ENCODE data around the gene PLA2G12B. TPM values are rescaled to one million over a fixed set of nuclear protein-coding genes. Genes with fewer than 3 reads are reported as not detected.
"Not testable (repeated sequence)": the region's sequence is repeated elsewhere in the genome, so short reads cannot be mapped to it uniquely, and the experiment has no call there.

PLA2G12B gene
- total and polyA plus RNA-seq, 4 donors: 31.9 to 60.2 (median 47.3) TPM

DNA sequence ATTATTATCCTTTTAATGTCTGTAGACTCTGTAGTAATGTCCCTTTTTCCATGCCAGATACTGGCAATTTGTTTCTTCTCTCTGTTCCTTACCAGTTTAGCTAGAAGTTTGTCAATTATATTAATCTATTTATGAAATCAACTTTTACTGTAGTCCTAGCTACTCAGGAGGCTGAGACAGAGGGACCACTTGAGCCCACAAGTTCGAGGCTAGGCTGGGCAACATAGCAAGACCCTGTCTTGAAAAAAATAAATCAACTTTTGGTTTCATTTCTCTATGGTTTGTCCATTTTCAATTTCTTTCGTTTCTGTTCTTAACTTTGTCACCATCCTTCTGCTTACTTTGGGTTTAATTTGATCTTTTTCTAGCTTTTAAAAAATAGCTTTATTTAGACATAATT lies 42.5 kb upstream of the PLA2G12B start (continued):
- TF ChIP-seq ZBTB33 (IDR thresholded peaks at IDR 0.05) (no peak), HNF4G (IDR thresholded peaks at IDR 0.05) (no peak), RXRA (IDR thresholded peaks at IDR 0.05) (no peak), SP1 (IDR thresholded peaks at IDR 0.05) (no peak), NR2F2 (IDR thresholded peaks at IDR 0.05) (no peak)
- TF ChIP-seq, protein P1, sequence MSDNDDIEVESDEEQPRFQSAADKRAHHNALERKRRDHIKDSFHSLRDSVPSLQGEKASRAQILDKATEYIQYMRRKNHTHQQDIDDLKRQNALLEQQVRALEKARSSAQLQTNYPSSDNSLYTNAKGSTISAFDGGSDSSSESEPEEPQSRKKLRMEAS (IDR thresholded peaks at IDR 0.05): no peak

GRCh38 chr10:72995459-72995858 lies 40.9 kb upstream of the PLA2G12B start:
- H3K4me1 ChIP-seq (ENCODE audit: control insufficient read depth in 4 of 4, insufficient read depth in 4 of 4, low read length in 3 of 4); H3K27ac ChIP-seq (ENCODE audit: low read depth in 1 of 2, low read length in 2 of 2); H3K9me3 ChIP-seq (ENCODE audit: control insufficient read depth in 4 of 4, low read length in 3 of 4); H3K4me3 ChIP-seq (ENCODE audit: low read depth in 1 of 3, low read length in 3 of 3); H3K27me3 ChIP-seq (ENCODE audit: control insufficient read depth in 4 of 4, insufficient read depth in 4 of 4, low read length in 3 of 4); H3K36me3 ChIP-seq (ENCODE audit: control insufficient read depth in 4 of 4, insufficient read depth in 3 of 4, low read depth in 1 of 4, low read length in 3 of 4); DNase-seq (ENCODE audit: low spot score); H3K9ac ChIP-seq (ENCODE audit: low read depth in 1 of 2, low read length in 2 of 2): not testable (repeated sequence)

GRCh38 chr10:72989771-72990170 lies 35.2 kb upstream of the PLA2G12B start:
- not testable (repeated sequence) for H3K36me3 ChIP-seq (ENCODE audit: control insufficient read depth in 4 of 4, insufficient read depth in 3 of 4, low read depth in 1 of 4, low read length in 3 of 4); DNase-seq (ENCODE audit: low spot score); H3K4me3 ChIP-seq (ENCODE audit: low read depth in 1 of 3, low read length in 3 of 3); H3K27ac ChIP-seq (ENCODE audit: low read depth in 1 of 2, low read length in 2 of 2); H3K9me3 ChIP-seq (ENCODE audit: control insufficient read depth in 4 of 4, low read length in 3 of 4); H3K9ac ChIP-seq (ENCODE audit: low read depth in 1 of 2, low read length in 2 of 2); H3K4me1 ChIP-seq (ENCODE audit: control insufficient read depth in 4 of 4, insufficient read depth in 4 of 4, low read length in 3 of 4); H3K27me3 ChIP-seq (ENCODE audit: control insufficient read depth in 4 of 4, insufficient read depth in 4 of 4, low read length in 3 of 4)
- 91% methylated on average over 7 of the region's 7 CpGs for WGBS

DNA sequence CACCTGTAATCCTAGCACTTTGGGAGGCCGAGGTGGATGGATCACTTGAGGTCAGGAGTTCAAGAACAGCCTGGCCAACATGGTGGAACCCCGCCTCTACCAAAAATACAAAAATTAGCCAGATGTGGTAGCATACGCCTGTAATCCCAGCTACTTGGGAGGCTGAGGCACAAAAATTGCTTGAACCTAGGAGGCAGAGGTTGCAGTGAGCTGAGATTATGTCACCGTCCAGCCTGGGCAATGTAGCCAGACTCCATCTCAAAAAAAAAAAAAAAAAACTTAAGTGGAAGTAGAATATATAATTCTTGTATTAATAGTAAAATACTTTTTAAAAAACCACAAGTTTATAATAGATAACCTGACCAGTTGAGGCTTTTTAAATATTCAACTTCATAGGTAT lies 30.0 kb upstream of the PLA2G12B start:
- not testable (repeated sequence) for DNase-seq (ENCODE audit: low spot score); H3K9me3 ChIP-seq (ENCODE audit: control insufficient read depth in 4 of 4, low read length in 3 of 4); H3K9ac ChIP-seq (ENCODE audit: low read depth in 1 of 2, low read length in 2 of 2); H3K36me3 ChIP-seq (ENCODE audit: control insufficient read depth in 4 of 4, insufficient read depth in 3 of 4, low read depth in 1 of 4, low read length in 3 of 4); H3K27me3 ChIP-seq (ENCODE audit: control insufficient read depth in 4 of 4, insufficient read depth in 4 of 4, low read length in 3 of 4); H3K4me1 ChIP-seq (ENCODE audit: control insufficient read depth in 4 of 4, insufficient read depth in 4 of 4, low read length in 3 of 4); H3K27ac ChIP-seq (ENCODE audit: low read depth in 1 of 2, low read length in 2 of 2); H3K4me3 ChIP-seq (ENCODE audit: low read depth in 1 of 3, low read length in 3 of 3)
- 93% methylated on average over 4 of the region's 4 CpGs for WGBS

DNA sequence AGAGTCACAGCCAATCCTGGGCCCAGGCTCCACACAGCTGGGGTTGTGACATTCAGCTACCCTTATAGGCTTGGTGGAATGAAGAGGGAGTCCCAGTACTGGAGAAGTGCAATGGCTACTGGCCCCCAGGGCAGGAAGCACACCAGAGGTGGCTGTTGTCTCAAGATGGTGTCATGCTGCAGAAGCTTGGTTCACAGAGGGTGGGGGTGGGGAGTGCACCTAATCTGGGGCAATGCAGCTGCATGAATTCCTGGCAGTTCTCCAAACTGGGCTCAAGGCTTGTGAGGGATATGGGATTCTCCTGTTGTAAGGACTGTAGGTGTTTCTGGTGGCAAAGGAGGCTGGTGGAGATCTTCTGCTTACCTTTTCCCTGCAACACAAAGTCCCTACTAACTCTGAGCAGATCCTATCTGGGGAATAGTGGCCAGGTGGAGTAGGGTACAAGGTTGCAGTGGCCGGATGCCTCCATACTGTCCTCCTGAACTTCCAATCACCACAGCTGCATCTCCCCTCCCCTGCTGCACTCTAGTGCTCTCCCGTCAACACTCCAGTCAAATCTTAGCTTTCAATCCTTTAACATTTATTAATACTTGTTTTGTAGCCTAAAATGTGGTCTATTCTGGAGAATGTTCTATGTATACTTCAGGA lies 27.4 kb upstream of the PLA2G12B start:
- Histone ChIP-seq H3K4me3 (ENCODE audit: low read depth in 1 of 3, low read length in 3 of 3) (no peak overlapping the region), H3K9me3 (ENCODE audit: control insufficient read depth in 4 of 4, low read length in 3 of 4) (peaks cover 0 to 19% (median 1%) of the 10 kb centered on the region in 4 donors), H3K27me3 (ENCODE audit: control insufficient read depth in 4 of 4, insufficient read depth in 4 of 4, low read length in 3 of 4) (no peaks in the 10 kb centered on the region), H3K27ac (ENCODE audit: low read depth in 1 of 2, low read length in 2 of 2) (no peak overlapping the region), H3K36me3 (ENCODE audit: control insufficient read depth in 4 of 4, insufficient read depth in 3 of 4, low read depth in 1 of 4, low read length in 3 of 4) (no peaks in the 10 kb centered on the region), H3K4me1 (ENCODE audit: control insufficient read depth in 4 of 4, insufficient read depth in 4 of 4, low read length in 3 of 4) (no peaks in the 10 kb centered on the region), H3K9ac (ENCODE audit: low read depth in 1 of 2, low read length in 2 of 2) (no peak overlapping the region)
- peak; percentile 52 for DNase-seq (ENCODE audit: low spot score)
- 70% methylated on average over 2 of the region's 2 CpGs for WGBS
- no peak for TF ChIP-seq JUND (IDR thresholded peaks at IDR 0.05)
- TF ChIP-seq FOXA2 (IDR thresholded peaks at IDR 0.05): no peak
- no peak for TF ChIP-seq NR2F2 (IDR thresholded peaks at IDR 0.05)
- TF ChIP-seq GABPA (IDR thresholded peaks at IDR 0.05 in 1 of 2, conservative IDR thresholded peaks at IDR 0.05 in 1 of 2): no peak
- TF ChIP-seq HNF4A (conservative IDR thresholded peaks at IDR 0.05): no peak
- no peak for TF ChIP-seq TAF1 (conservative IDR thresholded peaks at IDR 0.05)
- no peak for TF ChIP-seq YY1 (IDR thresholded peaks at IDR 0.05)
- TF ChIP-seq FOXA1 (IDR thresholded peaks at IDR 0.05): no peak
- no peak for TF ChIP-seq ZBTB33 (IDR thresholded peaks at IDR 0.05)
- TF ChIP-seq SP1 (IDR thresholded peaks at IDR 0.05): no peak
- TF ChIP-seq HNF4G (IDR thresholded peaks at IDR 0.05): no peak
- TF ChIP-seq ATF3 (IDR thresholded peaks at IDR 0.05): no peak
- TF ChIP-seq, protein P1 (IDR thresholded peaks at IDR 0.05): no peak
- no peak for TF ChIP-seq RXRA (IDR thresholded peaks at IDR 0.05)
